AG09309 (cell line): ENCODE data around the gene CPM.

Source experiments
- DNase-seq: peaks from one replicate; pipeline ENCODE4 v3.0.0-alpha.2; 2010; ENCODE audit warnings: low read depth
- H3K4me3 ChIP-seq: 2 replicates; pipeline ENCODE4 v1.5.1; 2011; ENCODE audit warnings: mild to moderate bottlenecking, low read depth, low read length, moderate library complexity; ENCODE audit not compliant: control insufficient read depth
- TF ChIP-seq, protein P1 (sequence below): IDR thresholded peaks from 2 replicates; pipeline ENCODE4 v1.5.1; 2011; ENCODE audit warnings: mild to moderate bottlenecking, low read depth, low read length, inconsistent platforms; ENCODE audit not compliant: insufficient read depth, control insufficient read depth; ENCODE audit errors: missing control alignments

The CPM gene

DNA sequence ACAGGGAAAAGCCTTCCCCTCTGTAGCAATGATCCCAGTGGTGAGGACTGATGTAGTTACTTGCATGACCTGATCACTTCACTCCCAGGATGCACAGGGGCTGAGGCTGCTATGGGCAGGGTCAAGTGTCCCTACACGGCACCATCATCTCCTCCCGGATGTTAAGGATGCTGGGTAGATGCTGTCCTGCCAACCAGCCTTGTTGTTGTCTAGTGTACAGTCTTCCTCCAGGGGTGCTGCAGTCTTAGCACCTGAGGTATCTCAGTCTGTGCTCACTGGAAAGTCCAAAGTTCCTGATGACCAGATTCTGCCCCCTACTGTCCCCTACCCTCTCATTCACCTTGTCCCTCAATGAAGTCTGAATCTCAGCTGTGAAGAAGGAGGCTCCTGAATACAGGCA lies 20.1 kb downstream of the CPM start:
- no peak for DNase-seq
- TF ChIP-seq, protein P1, sequence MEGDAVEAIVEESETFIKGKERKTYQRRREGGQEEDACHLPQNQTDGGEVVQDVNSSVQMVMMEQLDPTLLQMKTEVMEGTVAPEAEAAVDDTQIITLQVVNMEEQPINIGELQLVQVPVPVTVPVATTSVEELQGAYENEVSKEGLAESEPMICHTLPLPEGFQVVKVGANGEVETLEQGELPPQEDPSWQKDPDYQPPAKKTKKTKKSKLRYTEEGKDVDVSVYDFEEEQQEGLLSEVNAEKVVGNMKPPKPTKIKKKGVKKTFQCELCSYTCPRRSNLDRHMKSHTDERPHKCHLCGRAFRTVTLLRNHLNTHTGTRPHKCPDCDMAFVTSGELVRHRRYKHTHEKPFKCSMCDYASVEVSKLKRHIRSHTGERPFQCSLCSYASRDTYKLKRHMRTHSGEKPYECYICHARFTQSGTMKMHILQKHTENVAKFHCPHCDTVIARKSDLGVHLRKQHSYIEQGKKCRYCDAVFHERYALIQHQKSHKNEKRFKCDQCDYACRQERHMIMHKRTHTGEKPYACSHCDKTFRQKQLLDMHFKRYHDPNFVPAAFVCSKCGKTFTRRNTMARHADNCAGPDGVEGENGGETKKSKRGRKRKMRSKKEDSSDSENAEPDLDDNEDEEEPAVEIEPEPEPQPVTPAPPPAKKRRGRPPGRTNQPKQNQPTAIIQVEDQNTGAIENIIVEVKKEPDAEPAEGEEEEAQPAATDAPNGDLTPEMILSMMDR = no peak
- no peak overlapping the region for H3K4me3 ChIP-seq

DNA sequence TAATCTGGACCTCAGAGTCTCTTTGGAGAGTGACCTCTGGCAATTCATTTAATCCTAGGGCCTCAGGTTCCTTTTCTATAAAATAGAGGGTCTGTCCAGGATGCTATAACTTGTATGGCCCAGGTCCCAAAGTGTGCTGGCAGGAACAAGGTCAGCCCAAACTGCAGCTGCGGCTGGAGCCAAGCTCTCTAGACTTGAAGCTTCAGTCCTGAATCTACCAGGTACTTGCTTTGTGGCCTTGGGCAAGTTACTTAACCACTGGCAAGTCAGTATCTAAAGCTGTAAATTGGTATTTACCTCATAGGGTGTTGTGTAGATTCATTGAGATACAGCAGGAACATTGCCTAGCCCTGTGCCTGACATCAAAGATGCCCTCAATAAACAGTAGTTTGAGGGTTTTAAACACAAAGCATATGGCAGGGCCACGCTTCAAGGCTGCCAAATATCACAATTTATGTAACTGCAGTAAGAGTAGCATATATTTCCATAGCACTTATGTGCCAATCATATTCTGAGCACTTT lies 21.7 kb downstream of the CPM start:
- H3K4me3 ChIP-seq = no peak overlapping the region
- TF ChIP-seq, protein P1 = no peak
- DNase-seq = no peak

DNA sequence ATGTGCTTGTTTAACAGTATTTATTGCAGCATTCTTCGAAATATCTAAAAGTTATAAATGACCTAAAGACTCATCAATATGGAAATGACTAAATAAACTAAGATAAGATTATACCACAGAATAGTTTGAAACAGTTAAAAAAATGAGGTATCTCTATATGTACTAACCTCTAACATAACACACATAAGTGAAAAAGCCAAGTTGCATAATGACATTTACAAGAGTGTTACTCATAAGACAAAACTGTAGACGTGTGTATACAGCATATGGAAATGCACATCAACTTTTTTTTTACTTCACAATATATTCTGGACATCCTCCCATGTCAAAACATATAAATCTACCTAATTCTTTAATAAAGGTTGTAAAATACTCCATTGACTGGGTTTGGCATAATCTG lies 22.8 kb downstream of the CPM start:
- DNase-seq = no peak
- no peak overlapping the region for H3K4me3 ChIP-seq
- TF ChIP-seq, protein P1 = no peak

DNA sequence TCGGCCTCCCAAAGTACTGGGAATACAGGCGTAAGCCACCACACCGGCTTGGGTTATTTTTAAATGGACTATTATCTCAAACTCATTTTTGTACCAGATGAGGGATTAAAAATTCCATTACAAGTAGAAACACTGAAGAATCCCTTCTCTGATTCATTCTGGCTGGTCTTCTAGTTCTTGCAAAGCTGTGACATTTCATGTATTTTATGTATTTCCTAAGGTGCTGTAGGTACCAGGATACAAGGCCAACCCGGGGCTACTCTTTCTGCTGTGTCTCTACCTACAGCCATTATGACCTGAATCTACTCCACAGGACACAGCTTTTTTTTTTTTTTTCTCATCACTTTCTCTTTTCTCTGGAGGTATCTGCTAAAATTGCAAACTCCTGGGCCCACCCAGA lies 24.9 kb downstream of the CPM start:
- DNase-seq = no peak
- TF ChIP-seq, protein P1 = no peak
- no peak overlapping the region for H3K4me3 ChIP-seq

DNA sequence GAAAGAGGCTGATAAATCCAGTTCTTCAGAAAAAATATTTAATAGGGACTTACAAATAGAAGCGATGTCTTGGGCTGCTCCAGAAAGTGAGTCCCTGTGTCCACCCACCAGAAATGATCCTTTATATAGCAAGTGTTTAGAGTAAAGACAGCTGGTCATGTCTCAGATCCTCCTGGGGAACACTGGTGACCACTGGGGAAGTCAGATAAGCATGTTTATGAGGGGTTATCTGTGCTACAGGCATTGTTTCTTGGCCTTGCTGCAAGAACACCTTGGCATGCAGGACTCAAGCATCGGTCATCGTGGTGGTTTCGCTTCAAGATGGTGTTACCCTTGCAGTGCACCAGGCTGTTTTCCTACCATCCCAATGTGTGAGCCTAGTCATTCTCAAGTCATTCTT lies 27.2 kb downstream of the CPM start:
- DNase-seq = no peak
- no peak overlapping the region for H3K4me3 ChIP-seq
- TF ChIP-seq, protein P1 = no peak

DNA sequence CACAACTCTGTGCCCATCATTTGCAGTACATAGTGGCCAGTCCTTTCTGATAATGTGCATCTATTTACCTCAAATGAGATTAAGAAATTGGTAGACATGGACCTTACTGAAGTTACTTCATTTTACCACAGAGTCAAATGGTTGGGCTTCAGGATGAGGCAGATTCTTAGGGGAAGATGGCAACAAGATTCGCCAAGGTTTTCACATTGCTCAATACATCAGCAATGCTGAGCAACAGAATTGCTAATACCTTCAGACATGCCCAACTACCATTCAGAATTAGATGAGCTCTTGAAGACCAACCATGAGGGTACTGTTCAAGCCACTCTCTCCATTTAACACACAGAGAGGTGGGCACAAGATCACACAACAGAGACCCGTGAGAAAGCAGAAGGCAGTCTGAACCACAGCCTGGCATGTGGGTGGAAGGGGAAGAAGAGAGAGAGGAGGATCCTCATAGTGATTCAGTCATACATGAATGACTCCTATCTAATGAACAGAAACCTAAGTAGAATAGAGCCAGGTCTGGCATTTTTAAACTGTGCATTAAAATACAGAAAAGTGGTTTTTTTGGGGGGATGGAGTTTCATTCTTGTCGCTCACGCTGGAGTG lies 28.5 kb downstream of the CPM start:
- H3K4me3 ChIP-seq = no peak overlapping the region
- DNase-seq = peak; percentile 24
- TF ChIP-seq, protein P1 = no peak
